AG08396 (cell line): ENCODE data around the gene MLLT10.
"Not testable (repeated sequence)": the region's sequence is repeated elsewhere in the genome, so short reads cannot be mapped to it uniquely, and the experiment has no call there.

ENCODE experiments used
- DNase-seq: peaks from one replicate; pipeline ENCODE4 v3.0.0; 2012; ENCODE audit warnings: low spot score, mixed read lengths

MLLT10 gene

GRCh38 chr10:21528236-21529031 is 5.6 kb upstream of the MLLT10 start:
- DNase-seq = no peak

GRCh38 chr10:21529032-21529910 is 4.8 kb upstream of the MLLT10 start:
- DNase-seq = no peak

DNA sequence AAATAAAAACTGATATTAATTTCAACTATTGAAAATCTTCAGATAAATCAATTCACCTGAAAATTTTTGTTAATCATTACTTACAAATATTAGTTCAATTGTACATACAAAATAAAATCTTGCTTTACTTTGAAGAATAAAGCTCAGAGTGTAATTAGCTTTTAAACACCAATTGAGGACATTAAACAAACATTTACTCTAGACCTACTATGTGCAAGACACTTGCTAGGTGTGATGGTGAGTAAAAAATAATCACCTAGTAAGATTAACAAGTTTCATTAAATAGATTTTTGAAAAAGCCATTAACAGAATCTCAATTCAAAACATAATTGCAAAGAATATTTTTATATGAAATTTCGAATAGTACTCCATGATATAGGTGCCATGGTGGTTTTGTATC is 3.9 kb upstream of the MLLT10 start:
- DNase-seq = no peak

- DNase-seq = no peak
Observed at GRCh38 chr10:21530641-21531040, 3.4 kb upstream of the MLLT10 start.

- no peak for DNase-seq
Observed at GRCh38 chr10:21531164-21531563, 2.9 kb upstream of the MLLT10 start.

DNA sequence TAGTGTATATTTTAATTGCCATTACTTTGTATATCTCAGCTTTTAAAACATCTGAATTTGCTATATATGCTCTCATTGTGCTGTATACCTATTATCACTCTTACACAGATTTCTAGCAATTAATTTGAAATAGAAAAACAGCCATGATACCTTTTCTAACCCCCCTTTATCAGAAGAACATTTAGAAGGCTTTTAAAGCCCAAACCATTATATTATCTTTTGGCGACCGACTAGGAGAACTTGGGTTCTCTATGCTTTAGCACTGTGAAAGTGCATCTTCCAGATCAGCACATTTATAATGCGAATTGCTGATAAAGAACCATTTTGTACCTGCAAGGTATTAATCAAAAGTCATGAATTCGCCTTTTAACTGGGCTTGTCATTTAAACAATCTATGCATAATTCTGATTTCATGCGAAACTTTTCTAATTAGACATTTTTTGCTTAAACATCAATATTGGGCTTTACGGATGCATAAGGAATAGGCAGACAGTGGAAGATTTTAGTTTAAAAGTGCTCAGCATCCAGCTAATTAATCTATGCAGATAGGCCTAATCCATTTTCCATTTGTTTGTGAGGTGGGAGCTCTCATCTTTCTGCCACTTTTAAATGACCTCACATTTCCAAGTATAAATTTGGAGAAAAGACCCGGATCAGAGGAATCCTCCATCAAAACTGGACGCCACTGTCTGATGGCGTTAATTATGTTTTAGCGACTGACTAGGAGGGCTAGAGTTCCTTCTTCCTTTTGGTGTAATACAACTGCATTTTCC is 1.2 kb upstream of the MLLT10 start:
- no peak for DNase-seq

DNA sequence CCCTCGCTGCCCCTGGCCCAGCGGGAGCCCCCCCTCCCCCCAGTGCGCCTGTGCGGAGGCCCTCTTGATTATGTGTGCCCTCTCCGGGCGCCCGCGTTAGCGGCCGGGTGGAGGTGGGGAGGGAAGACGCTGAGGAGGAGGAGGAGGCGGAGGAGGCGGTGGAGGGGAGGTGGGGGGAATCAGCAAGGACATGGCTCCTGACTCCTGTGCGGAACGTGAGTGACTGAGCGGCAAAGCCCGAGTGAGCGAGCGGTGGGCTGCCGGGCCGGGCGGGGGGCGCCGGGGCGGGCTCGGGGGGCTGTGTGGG is 201 bp downstream of the MLLT10 start:
- no peak for DNase-seq

DNA sequence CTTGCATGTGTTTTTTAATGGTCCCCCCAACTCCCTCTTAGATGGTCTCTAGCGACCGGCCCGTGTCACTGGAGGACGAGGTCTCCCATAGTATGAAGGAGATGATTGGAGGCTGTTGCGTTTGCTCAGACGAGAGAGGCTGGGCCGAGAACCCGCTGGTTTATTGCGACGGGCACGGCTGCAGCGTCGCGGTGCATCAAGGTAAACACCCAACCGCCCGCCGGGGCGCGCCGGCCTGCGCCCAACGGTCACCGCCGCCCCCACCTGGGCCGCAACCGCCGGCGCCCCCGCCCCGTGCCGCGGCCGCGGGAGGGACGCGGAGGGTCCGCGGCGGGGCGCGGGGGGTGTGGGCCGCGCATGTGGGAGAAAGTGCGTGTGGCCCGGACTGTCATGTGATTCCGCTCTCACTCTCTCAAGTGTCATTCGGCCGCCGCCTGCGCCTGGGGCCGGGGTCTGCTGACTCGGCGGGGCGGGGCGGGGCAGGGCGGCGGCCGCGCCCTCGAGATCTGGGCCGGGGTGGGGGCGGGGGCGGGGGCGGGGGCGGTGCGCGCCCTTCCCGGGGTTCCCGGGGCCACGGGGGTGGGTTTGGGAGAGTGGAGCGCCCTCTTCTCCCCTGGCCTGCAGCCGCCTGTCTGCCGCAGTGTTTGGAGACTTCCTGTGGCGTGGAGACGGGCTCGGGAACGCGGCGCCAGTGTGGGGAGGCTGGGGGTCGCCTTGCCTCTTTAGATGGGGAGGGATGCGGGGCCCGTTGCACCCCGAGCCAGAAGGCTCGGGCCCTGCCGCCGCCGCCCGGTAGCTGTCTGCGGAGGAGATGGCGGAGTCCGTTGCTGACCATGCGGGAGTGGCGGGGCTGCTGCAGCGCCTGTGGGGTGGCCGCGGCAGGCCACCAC is 817 bp downstream of the MLLT10 start:
- DNase-seq = peak; percentile 54

DNA sequence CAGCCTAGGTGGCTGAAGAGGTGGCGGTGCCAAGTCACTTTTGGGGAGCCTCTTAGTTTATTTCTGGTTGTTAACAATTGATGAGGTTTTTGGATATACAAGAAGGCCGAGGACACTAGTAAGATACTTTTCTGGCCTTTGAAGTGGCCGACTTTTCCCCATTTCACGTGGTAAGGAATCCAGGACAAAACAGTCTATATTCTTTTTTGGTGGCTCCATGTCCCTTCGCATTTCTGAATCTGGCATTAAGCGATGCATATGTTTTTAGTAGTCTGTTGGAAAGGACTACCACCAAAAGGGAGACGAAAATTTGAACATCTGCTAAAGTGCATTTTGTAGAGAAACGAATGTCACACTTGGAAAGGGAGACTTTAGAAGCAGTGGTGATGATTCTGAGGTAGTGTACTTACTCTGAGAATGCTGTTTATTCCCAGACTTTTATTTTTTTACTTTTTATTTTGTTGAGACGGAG is 1.5 kb downstream of the MLLT10 start:
- no peak for DNase-seq

DNA sequence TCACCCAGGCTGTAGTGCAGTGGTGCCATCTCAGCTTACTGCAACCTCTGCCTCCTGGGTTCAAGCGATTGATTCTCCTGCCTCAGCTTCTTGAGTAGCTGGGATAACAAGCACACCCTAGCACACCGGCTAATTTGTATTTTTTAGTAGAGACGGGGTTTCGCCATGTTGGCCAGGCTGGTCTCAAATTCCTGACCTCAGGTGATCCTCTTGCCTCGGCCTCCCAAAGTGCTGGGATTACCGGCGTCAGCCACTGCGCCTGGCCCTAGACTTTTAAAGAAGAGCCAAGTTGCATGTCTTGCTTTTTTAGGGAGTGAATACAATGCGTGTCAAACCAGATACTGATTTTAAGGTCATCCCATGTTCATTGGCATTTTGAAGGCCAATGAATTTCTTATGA is 1.9 kb downstream of the MLLT10 start:
- not testable (repeated sequence) for DNase-seq

- no peak for DNase-seq
Observed at GRCh38 chr10:21536874-21537273, 2.8 kb downstream of the MLLT10 start.

GRCh38 chr10:21540701-21541100 is 6.7 kb downstream of the MLLT10 start:
- not testable (repeated sequence) for DNase-seq

- no peak for DNase-seq
Observed at GRCh38 chr10:21547246-21547645, 13.2 kb downstream of the MLLT10 start.

GRCh38 chr10:21552638-21553037 is 18.6 kb downstream of the MLLT10 start:
- DNase-seq = no peak

GRCh38 chr10:21556527-21556926 is 22.5 kb downstream of the MLLT10 start:
- no peak for DNase-seq

DNA sequence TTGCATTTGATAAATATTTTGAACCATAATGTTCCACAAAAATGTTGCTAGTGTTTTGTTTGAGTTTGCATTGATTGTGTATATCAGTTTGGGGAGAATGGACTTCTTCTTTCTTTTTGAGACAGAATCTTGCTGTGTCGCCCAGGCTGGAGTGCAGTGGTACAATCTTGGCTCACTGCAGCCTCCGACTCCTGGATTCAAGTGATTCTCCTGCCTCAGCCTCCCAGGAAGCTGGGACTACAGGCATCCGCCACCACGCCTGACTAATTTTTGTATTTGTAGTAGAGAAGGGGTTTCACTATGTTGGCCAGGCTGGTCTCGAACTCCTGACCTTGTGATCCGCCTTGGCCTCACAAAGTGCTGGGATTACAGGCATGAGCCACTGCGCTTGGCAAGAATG is 25.0 kb downstream of the MLLT10 start:
- DNase-seq = not testable (repeated sequence)

GRCh38 chr10:21570761-21571521 is 36.9 kb downstream of the MLLT10 start:
- DNase-seq = no peak

DNA sequence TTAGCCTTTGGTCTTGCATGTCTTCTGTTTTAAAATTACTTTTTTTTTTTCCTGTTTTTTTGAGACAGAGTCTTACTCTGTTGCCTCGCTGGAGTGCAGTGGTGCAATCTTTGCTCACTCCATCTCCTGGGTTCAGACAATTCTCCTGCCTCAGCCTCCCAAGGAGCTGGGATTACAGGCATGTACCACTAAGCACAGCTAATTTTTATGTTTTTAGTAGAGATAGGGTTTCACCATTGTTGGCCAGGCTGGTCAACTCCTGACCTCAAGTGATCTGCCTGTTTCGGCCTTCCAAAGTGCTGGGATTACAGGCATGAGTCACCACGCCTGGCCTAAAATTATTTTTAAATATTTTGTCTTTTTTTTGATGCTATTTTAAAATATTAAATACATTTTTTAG is 38.5 kb downstream of the MLLT10 start:
- DNase-seq = no peak

GRCh38 chr10:21574514-21574913 is 40.5 kb downstream of the MLLT10 start:
- DNase-seq = not testable (repeated sequence)

- DNase-seq = no peak
Observed at GRCh38 chr10:21579291-21579690, 45.3 kb downstream of the MLLT10 start.

DNA sequence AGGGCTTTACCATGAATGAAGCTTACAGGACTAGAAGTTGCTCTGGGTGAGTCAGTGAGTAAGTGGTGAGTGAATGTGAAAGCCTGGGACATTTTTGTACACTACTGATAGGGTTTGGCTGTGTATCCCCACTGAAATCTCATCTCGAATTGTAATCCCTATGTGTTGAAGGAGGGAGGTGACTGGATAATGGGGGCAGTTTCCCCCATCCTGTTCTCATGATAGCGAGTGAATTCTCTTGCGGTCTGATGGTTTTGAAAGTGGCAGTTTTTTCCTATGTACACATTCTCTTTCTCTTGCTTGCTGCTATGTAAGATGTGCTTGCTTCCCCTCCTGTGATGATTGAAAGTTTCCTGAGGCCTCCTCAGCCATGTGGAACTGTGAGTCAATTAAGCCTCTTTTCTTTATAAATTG is 47.4 kb downstream of the MLLT10 start:
- DNase-seq = not testable (repeated sequence)
